Caco-2 (cell line): ENCODE results near the gene ADAMTS9. TPM values are rescaled to one million over a fixed set of nuclear protein-coding genes. Genes with fewer than 3 reads are reported as not detected.
"Not testable (repeated sequence)": the region's sequence is repeated elsewhere in the genome, so short reads cannot be mapped to it uniquely, and the experiment has no call there.

Experiments used
- BruUV-seq: library from RNA; stranded (reverse); fragments of 400-500 nt; replicated peaks from 2 replicates; lab custom pipeline; 2021; lab: Mats Ljungman, UMichigan
- CTCF ChIA-PET: fragments of 300-600 bp; sonication (Branson Sonifier 250); formaldehyde crosslinking; loops from one replicate; lab custom pipeline; 2022; ENCODE audit warnings: antibody characterized with exemption; lab: Charles Lee
- POLR2A ChIA-PET: fragments of 300-600 bp; sonication (Branson Sonifier 250); formaldehyde crosslinking; loops from one replicate; lab custom pipeline; 2022; ENCODE audit warnings: antibody characterized with exemption; lab: Charles Lee
- DNase-seq, 2 experiments: peaks; one replicate each; pipeline versions ENCODE4 v3.0.0 to v3.0.0-alpha.2; 2020 to 2022
- H3K27me3 ChIP-seq: replicated peaks from 2 replicates; pipeline ENCODE4 v1.6.0; 2011; ENCODE audit warnings: low read length; ENCODE audit not compliant: control insufficient read depth, insufficient read depth
- H3K36me3 ChIP-seq: 2 replicates; pipeline ENCODE4 v1.5.1; 2011; ENCODE audit warnings: low read length; ENCODE audit not compliant: control insufficient read depth, insufficient read depth
- H3K4me1 ChIP-seq: fragments of 250-450 bp; sonication (Bioruptor Pico); 2 replicates; pipeline ENCODE4 v1.5.1; 2020; ENCODE audit warnings: mild to moderate bottlenecking
- H3K4me3 ChIP-seq: 2 replicates; pipeline ENCODE4 v1.5.1; 2011; ENCODE audit warnings: low read depth, mild to moderate bottlenecking, control low read depth, low read length
- H3K9me3 ChIP-seq: fragments of 250-450 bp; sonication (Bioruptor Pico); 2 replicates; pipeline ENCODE4 v1.5.1; 2020; ENCODE audit warnings: mild to moderate bottlenecking, moderate library complexity
- H3K27ac Mint-ChIP-seq: one replicate; pipeline ENCODE4 v1.8.0; 2022; ENCODE audit warnings: mixed read lengths; ENCODE audit not compliant: unreplicated experiment
- H3K27me3 Mint-ChIP-seq: one replicate; pipeline ENCODE4 v1.8.0; 2022; ENCODE audit warnings: mixed read lengths; ENCODE audit not compliant: insufficient read depth, unreplicated experiment
- H3K36me3 Mint-ChIP-seq: one replicate; pipeline ENCODE4 v1.8.0; 2022; ENCODE audit warnings: mild to moderate bottlenecking, mixed read lengths; ENCODE audit not compliant: insufficient read depth, unreplicated experiment
- H3K4me1 Mint-ChIP-seq: one replicate; pipeline ENCODE4 v1.8.0; 2022; ENCODE audit warnings: low read depth, mixed read lengths; ENCODE audit not compliant: unreplicated experiment
- H3K4me3 Mint-ChIP-seq: one replicate; pipeline ENCODE4 v1.8.0; 2022; ENCODE audit warnings: mild to moderate bottlenecking, moderate library complexity, mixed read lengths; ENCODE audit not compliant: unreplicated experiment
- H3K9me3 Mint-ChIP-seq: one replicate; pipeline ENCODE4 v1.8.0; 2022; ENCODE audit warnings: mixed read lengths; ENCODE audit not compliant: unreplicated experiment
- CTCF ChIP-seq, 2 experiments: fragments of 200-600 bp in 1 of 2; IDR thresholded peaks; 1 replicate in 1 of 2; 2 replicates in 1 of 2; pipeline versions ENCODE4 v1.5.1 to v1.8.0; 2011 to 2022; ENCODE audit warnings: antibody characterized with exemption in 1 of 2, control low read depth in 1 of 2, inconsistent platforms in 1 of 2, low read depth in 1 of 2, low read length in 1 of 2, mild to moderate bottlenecking in 1 of 2, moderate library complexity in 1 of 2; ENCODE audit not compliant: insufficient read depth in 1 of 2, severe bottlenecking in 1 of 2, unreplicated experiment in 1 of 2
- intact Hi-C: fragments of 100-400 bp; cut with micrococcal nuclease; formaldehyde crosslinking; loops from one replicate; pipeline ENCODE4 v1.10.0; 2022; ENCODE audit not compliant: unreplicated experiment
- total RNA-seq: library from RNA; stranded (reverse); gene quantifications from 2 replicates; pipeline ENCODE4 v1.2.3, GENCODE V29; 2022

Gene ADAMTS9
- total RNA-seq, 1 experiment from 2014 or later: 4.0 TPM

GRCh38 chr3:64549869-64550268, 137.9 kb downstream of the ADAMTS9 start:
- CTCF ChIA-PET: no interaction called here
- H3K9me3 ChIP-seq: no peaks in the 10 kb centered on the region
- no peak overlapping the region for H3K4me3 Mint-ChIP-seq

GRCh38 chr3:64548200-64548889, 139.5 kb downstream of the ADAMTS9 start:
- Mint-ChIP-seq H3K27ac (no peak overlapping the region), H3K9me3 (no peaks in the 10 kb centered on the region), H3K27me3 (no peaks in the 10 kb centered on the region), H3K4me3 (no peak overlapping the region), H3K4me1 (peaks cover 21% of the 10 kb centered on the region), H3K36me3 (no peaks in the 10 kb centered on the region)
- ChIA-PET POLR2A (no interaction called here), CTCF (no interaction called here)
- H3K36me3 ChIP-seq: no peaks in the 10 kb centered on the region
- intact Hi-C loops: no loop called here
- H3K9me3 ChIP-seq: no peaks in the 10 kb centered on the region
- no peaks in the 10 kb centered on the region; the same call in 1 of the 2 replicates for H3K27me3 ChIP-seq
- DNase-seq: no peak
- TF ChIP-seq CTCF (IDR thresholded peaks at IDR 0.05; ENCODE audit: insufficient read depth in 1 of 2, low read depth in 1 of 2, low read length in 1 of 2, severe bottlenecking in 1 of 2, unreplicated experiment in 1 of 2): no peak
- no TSS peak for BruUV-seq
- H3K4me1 ChIP-seq: peaks cover 28% of the 10 kb centered on the region
- no peak overlapping the region for H3K4me3 ChIP-seq

More at GRCh38 chr3:64549869-64550268, 137.9 kb downstream of the ADAMTS9 start:
- Mint-ChIP-seq H3K27ac (no peak overlapping the region), H3K9me3 (no peaks in the 10 kb centered on the region), H3K4me1 (peaks cover 23% of the 10 kb centered on the region), H3K36me3 (no peaks in the 10 kb centered on the region), H3K27me3 (no peaks in the 10 kb centered on the region)
- peaks cover 29% of the 10 kb centered on the region for H3K4me1 ChIP-seq
- H3K4me3 ChIP-seq: no peak overlapping the region
- no peak for DNase-seq
- intact Hi-C loops: loop anchor here (5.0 kb wide), 1 partner anchor 137 kb away; the partner anchor contains the start of gene ADAMTS9
- no peaks in the 10 kb centered on the region for H3K36me3 ChIP-seq
- BruUV-seq: no TSS peak
- POLR2A ChIA-PET: no interaction called here
- no peak for TF ChIP-seq CTCF (IDR thresholded peaks at IDR 0.05; ENCODE audit: insufficient read depth in 1 of 2, low read depth in 1 of 2, low read length in 1 of 2, severe bottlenecking in 1 of 2, unreplicated experiment in 1 of 2)
- H3K27me3 ChIP-seq: no peaks in the 10 kb centered on the region; the same call in 1 of the 2 replicates

- Histone ChIP-seq H3K9me3 (no peaks in the 10 kb centered on the region), H3K27me3 (no peaks in the 10 kb centered on the region; the same call in 1 of the 2 replicates), H3K4me1 (peaks cover 16% of the 10 kb centered on the region), H3K4me3 (no peak overlapping the region), H3K36me3 (no peaks in the 10 kb centered on the region)
- Mint-ChIP-seq H3K27me3 (no peaks in the 10 kb centered on the region), H3K9me3 (no peaks in the 10 kb centered on the region), H3K4me3 (no peak overlapping the region), H3K4me1 (peaks cover 6% of the 10 kb centered on the region), H3K36me3 (no peaks in the 10 kb centered on the region), H3K27ac (no peak overlapping the region)
- intact Hi-C loops: no loop called here
- TF ChIP-seq CTCF (IDR thresholded peaks at IDR 0.05; ENCODE audit: insufficient read depth in 1 of 2, low read depth in 1 of 2, low read length in 1 of 2, severe bottlenecking in 1 of 2, unreplicated experiment in 1 of 2): no peak
- BruUV-seq: no TSS peak
- DNase-seq: no peak
- POLR2A ChIA-PET: no interaction called here
- CTCF ChIA-PET: no interaction called here
These were observed 140.9 kb downstream of the ADAMTS9 start for GRCh38 chr3:64546856-64547255.

GRCh38 chr3:64545239-64545638, 142.6 kb downstream of the ADAMTS9 start:
- H3K4me1 Mint-ChIP-seq, BruUV-seq, POLR2A ChIA-PET, CTCF ChIA-PET, H3K4me3 ChIP-seq, H3K4me1 ChIP-seq, intact Hi-C loops, H3K27ac Mint-ChIP-seq, DNase-seq, H3K27me3 Mint-ChIP-seq, H3K27me3 ChIP-seq, H3K9me3 ChIP-seq, H3K4me3 Mint-ChIP-seq, H3K36me3 ChIP-seq, H3K36me3 Mint-ChIP-seq, H3K9me3 Mint-ChIP-seq: not testable (repeated sequence)
